ENCODE measurements around the gene SV2A.

Gene SV2A

GRCh38 chr1:149923626-149924025 is 6.0 kb upstream of the SV2A start:
- Mint-ChIP-seq H3K36me3 (ENCODE audit: low read depth) (peaks cover 52% of the 10 kb centered on the region), H3K9me3 (no peaks in the 10 kb centered on the region), H3K27me3 (ENCODE audit: low read depth) (no peaks in the 10 kb centered on the region), H3K27ac (no peak overlapping the region), H3K4me3 (no peak overlapping the region), H3K4me1 (ENCODE audit: low read depth) (peaks cover 25% of the 10 kb centered on the region)
- DNase-seq (ENCODE audit: low spot score) = no peak

- Mint-ChIP-seq H3K9me3 (no peaks in the 10 kb centered on the region), H3K4me1 (ENCODE audit: low read depth) (peaks cover 33% of the 10 kb centered on the region), H3K36me3 (ENCODE audit: low read depth) (peaks cover 6% of the 10 kb centered on the region), H3K27me3 (ENCODE audit: low read depth) (no peaks in the 10 kb centered on the region), H3K27ac (peak overlapping the region; percentile 83), H3K4me3 (peak overlapping the region; percentile 96)
- no peak for DNase-seq (ENCODE audit: low spot score)
Observed at GRCh38 chr1:149916898-149917252, 769 bp downstream of the SV2A start.

GRCh38 chr1:149916193-149916897 is 1.3 kb downstream of the SV2A start:
- peak overlapping the region; percentile 79 for H3K27ac Mint-ChIP-seq
- peak overlapping the region; percentile 96 for H3K4me3 Mint-ChIP-seq
- H3K36me3 Mint-ChIP-seq (ENCODE audit: low read depth) = peaks cover 8% of the 10 kb centered on the region
- H3K9me3 Mint-ChIP-seq = no peaks in the 10 kb centered on the region
- H3K4me1 Mint-ChIP-seq (ENCODE audit: low read depth) = peaks cover 35% of the 10 kb centered on the region
- H3K27me3 Mint-ChIP-seq (ENCODE audit: low read depth) = no peaks in the 10 kb centered on the region
- DNase-seq (ENCODE audit: low spot score) = no peak

- Mint-ChIP-seq H3K4me1 (ENCODE audit: low read depth) (peaks cover 35% of the 10 kb centered on the region), H3K36me3 (ENCODE audit: low read depth) (peaks cover 12% of the 10 kb centered on the region)
Observed at GRCh38 chr1:149915429-149916192, 2.0 kb downstream of the SV2A start.

GRCh38 chr1:149914545-149914944 is 3.1 kb downstream of the SV2A start:
- Mint-ChIP-seq H3K27ac (peak overlapping the region; percentile 64), H3K4me3 (no peak overlapping the region), H3K36me3 (ENCODE audit: low read depth) (peaks cover 14% of the 10 kb centered on the region), H3K27me3 (ENCODE audit: low read depth) (no peaks in the 10 kb centered on the region), H3K4me1 (ENCODE audit: low read depth) (peaks cover 35% of the 10 kb centered on the region), H3K9me3 (no peaks in the 10 kb centered on the region)
- DNase-seq (ENCODE audit: low spot score) = no peak

More at GRCh38 chr1:149915429-149916192, 2.0 kb downstream of the SV2A start:
- no peaks in the 10 kb centered on the region for H3K9me3 Mint-ChIP-seq
- H3K27ac Mint-ChIP-seq = peak overlapping the region; percentile 79
- DNase-seq (ENCODE audit: low spot score) = no peak
- no peaks in the 10 kb centered on the region for H3K27me3 Mint-ChIP-seq (ENCODE audit: low read depth)
- peak overlapping the region; percentile 96 for H3K4me3 Mint-ChIP-seq

GRCh38 chr1:149906570-149907075 is 11.0 kb downstream of the SV2A start:
- Mint-ChIP-seq H3K27ac (no peak overlapping the region), H3K4me1 (ENCODE audit: low read depth) (peaks cover 6% of the 10 kb centered on the region), H3K9me3 (no peaks in the 10 kb centered on the region), H3K27me3 (ENCODE audit: low read depth) (no peaks in the 10 kb centered on the region), H3K4me3 (no peak overlapping the region), H3K36me3 (ENCODE audit: low read depth) (peaks cover 41% of the 10 kb centered on the region)
- no peak for DNase-seq (ENCODE audit: low spot score)

GRCh38 chr1:149903836-149904491 is 13.7 kb downstream of the SV2A start:
- peaks cover 17% of the 10 kb centered on the region for H3K4me1 Mint-ChIP-seq (ENCODE audit: low read depth)
- H3K27ac Mint-ChIP-seq = no peak overlapping the region
- H3K27me3 Mint-ChIP-seq (ENCODE audit: low read depth) = no peaks in the 10 kb centered on the region
- no peak overlapping the region for H3K4me3 Mint-ChIP-seq
- DNase-seq (ENCODE audit: low spot score) = no peak
- H3K36me3 Mint-ChIP-seq (ENCODE audit: low read depth) = peaks cover 38% of the 10 kb centered on the region
- H3K9me3 Mint-ChIP-seq = peaks cover 3% of the 10 kb centered on the region

- peak; percentile 84 for DNase-seq (ENCODE audit: low spot score)
- peaks cover 20% of the 10 kb centered on the region for H3K4me1 Mint-ChIP-seq (ENCODE audit: low read depth)
- no peaks in the 10 kb centered on the region for H3K27me3 Mint-ChIP-seq (ENCODE audit: low read depth)
- peak within 1 kb of the TSS; percentile 83 for H3K4me3 Mint-ChIP-seq
- peak within 1 kb of the TSS; percentile 87 for H3K27ac Mint-ChIP-seq
- peaks cover 17% of the 10 kb centered on the region for H3K36me3 Mint-ChIP-seq (ENCODE audit: low read depth)
- peaks cover 3% of the 10 kb centered on the region for H3K9me3 Mint-ChIP-seq
Observed at GRCh38 chr1:149899460-149900284, 18.0 kb downstream of the SV2A start, which contains the start of gene BOLA1. Gene BOLA1 (plus strand): TSS chr1:149899568. CDS start chr1:149900060, 492 bp downstream.

GRCh38 chr1:149896575-149896974 is 21.1 kb downstream of the SV2A start:
- Mint-ChIP-seq H3K4me3 (no peak overlapping the region), H3K4me1 (ENCODE audit: low read depth) (peaks cover 15% of the 10 kb centered on the region), H3K27ac (no peak overlapping the region), H3K27me3 (ENCODE audit: low read depth) (no peaks in the 10 kb centered on the region), H3K36me3 (ENCODE audit: low read depth) (peaks cover 5% of the 10 kb centered on the region), H3K9me3 (peaks cover 3% of the 10 kb centered on the region)
- DNase-seq (ENCODE audit: low spot score) = no peak

- H3K27ac Mint-ChIP-seq = no peak overlapping the region
- no peaks in the 10 kb centered on the region for H3K36me3 Mint-ChIP-seq (ENCODE audit: low read depth)
- H3K4me1 Mint-ChIP-seq (ENCODE audit: low read depth) = peaks cover 6% of the 10 kb centered on the region
- H3K9me3 Mint-ChIP-seq = no peaks in the 10 kb centered on the region
- H3K4me3 Mint-ChIP-seq = no peak overlapping the region
- H3K27me3 Mint-ChIP-seq (ENCODE audit: low read depth) = no peaks in the 10 kb centered on the region
- no peak for DNase-seq (ENCODE audit: low spot score)
Observed at GRCh38 chr1:149888999-149889289, 28.7 kb downstream of the SV2A start.

- Mint-ChIP-seq H3K36me3 (ENCODE audit: low read depth) (no peaks in the 10 kb centered on the region), H3K27me3 (ENCODE audit: low read depth) (no peaks in the 10 kb centered on the region), H3K4me1 (ENCODE audit: low read depth) (peaks cover 6% of the 10 kb centered on the region), H3K4me3 (no peak overlapping the region), H3K9me3 (no peaks in the 10 kb centered on the region), H3K27ac (no peak overlapping the region)
- DNase-seq (ENCODE audit: low spot score) = peak; percentile 75
Observed at GRCh38 chr1:149888247-149888998, 29.2 kb downstream of the SV2A start.

- DNase-seq (ENCODE audit: low spot score) = peak; percentile 81
- H3K27ac Mint-ChIP-seq = no peak overlapping the region
- no peaks in the 10 kb centered on the region for H3K9me3 Mint-ChIP-seq
- H3K27me3 Mint-ChIP-seq (ENCODE audit: low read depth) = no peaks in the 10 kb centered on the region
- H3K4me1 Mint-ChIP-seq (ENCODE audit: low read depth) = peaks cover 6% of the 10 kb centered on the region
- no peak overlapping the region for H3K4me3 Mint-ChIP-seq
- H3K36me3 Mint-ChIP-seq (ENCODE audit: low read depth) = no peaks in the 10 kb centered on the region
Observed at GRCh38 chr1:149887456-149888246, 30.0 kb downstream of the SV2A start.

Data from T-helper 2 cell treated with Interferon-gamma antibody and Interleukin-4, amounts not matched to agents 5 μg/mL and 100 μg/mL, for 36 hours (primary cell).